ENCODE data around the gene BTN3A1. TPM values are rescaled to one million over a fixed set of nuclear protein-coding genes. Genes with fewer than 3 reads are reported as not detected.

BTN3A1 gene
- total RNA-seq, 1 donor from 2014 or later = 10.9 TPM

DNA sequence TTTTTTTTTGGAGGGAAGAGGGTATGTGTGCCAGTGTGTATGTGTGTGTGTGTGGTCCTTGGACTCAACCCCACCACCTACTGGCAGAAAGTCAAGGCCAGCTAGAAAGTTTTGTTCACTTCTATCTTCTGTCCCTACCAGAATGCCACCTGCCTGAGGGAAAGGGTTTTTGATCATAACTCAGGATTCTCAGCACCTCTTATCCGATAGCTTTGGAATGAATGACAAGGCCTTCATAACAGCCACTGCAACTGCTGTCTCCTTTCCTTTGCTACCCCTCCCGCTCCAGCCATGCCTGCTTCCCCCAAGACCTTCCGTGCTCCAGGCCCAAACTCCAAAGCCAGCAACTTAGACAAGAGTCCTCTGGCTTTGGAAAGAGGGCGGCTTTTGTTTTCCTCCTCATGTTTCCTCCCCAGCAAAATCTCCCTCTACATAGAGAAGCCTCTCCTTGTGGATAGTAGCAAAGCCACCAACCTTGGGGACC lies 18.7 kb downstream of the BTN3A1 start:
- H3K9me3 Mint-ChIP-seq (ENCODE audit: low read depth) = peaks cover 3% of the 10 kb centered on the region
- no peak for DNase-seq (ENCODE audit: low spot score)
- H3K27me3 Mint-ChIP-seq (ENCODE audit: low read depth) = no peaks in the 10 kb centered on the region
- TF ChIP-seq, protein P1, sequence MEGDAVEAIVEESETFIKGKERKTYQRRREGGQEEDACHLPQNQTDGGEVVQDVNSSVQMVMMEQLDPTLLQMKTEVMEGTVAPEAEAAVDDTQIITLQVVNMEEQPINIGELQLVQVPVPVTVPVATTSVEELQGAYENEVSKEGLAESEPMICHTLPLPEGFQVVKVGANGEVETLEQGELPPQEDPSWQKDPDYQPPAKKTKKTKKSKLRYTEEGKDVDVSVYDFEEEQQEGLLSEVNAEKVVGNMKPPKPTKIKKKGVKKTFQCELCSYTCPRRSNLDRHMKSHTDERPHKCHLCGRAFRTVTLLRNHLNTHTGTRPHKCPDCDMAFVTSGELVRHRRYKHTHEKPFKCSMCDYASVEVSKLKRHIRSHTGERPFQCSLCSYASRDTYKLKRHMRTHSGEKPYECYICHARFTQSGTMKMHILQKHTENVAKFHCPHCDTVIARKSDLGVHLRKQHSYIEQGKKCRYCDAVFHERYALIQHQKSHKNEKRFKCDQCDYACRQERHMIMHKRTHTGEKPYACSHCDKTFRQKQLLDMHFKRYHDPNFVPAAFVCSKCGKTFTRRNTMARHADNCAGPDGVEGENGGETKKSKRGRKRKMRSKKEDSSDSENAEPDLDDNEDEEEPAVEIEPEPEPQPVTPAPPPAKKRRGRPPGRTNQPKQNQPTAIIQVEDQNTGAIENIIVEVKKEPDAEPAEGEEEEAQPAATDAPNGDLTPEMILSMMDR (IDR thresholded peaks at IDR 0.05) = peak; percentile 80
- H3K4me3 Mint-ChIP-seq (ENCODE audit: unreplicated experiment) = no peak overlapping the region
- peaks cover 34% of the 10 kb centered on the region for H3K4me1 Mint-ChIP-seq (ENCODE audit: low read depth)
- no peak overlapping the region for H3K27ac Mint-ChIP-seq (ENCODE audit: unreplicated experiment)
- peaks cover 12% of the 10 kb centered on the region for H3K36me3 Mint-ChIP-seq (ENCODE audit: low read depth)

DNA sequence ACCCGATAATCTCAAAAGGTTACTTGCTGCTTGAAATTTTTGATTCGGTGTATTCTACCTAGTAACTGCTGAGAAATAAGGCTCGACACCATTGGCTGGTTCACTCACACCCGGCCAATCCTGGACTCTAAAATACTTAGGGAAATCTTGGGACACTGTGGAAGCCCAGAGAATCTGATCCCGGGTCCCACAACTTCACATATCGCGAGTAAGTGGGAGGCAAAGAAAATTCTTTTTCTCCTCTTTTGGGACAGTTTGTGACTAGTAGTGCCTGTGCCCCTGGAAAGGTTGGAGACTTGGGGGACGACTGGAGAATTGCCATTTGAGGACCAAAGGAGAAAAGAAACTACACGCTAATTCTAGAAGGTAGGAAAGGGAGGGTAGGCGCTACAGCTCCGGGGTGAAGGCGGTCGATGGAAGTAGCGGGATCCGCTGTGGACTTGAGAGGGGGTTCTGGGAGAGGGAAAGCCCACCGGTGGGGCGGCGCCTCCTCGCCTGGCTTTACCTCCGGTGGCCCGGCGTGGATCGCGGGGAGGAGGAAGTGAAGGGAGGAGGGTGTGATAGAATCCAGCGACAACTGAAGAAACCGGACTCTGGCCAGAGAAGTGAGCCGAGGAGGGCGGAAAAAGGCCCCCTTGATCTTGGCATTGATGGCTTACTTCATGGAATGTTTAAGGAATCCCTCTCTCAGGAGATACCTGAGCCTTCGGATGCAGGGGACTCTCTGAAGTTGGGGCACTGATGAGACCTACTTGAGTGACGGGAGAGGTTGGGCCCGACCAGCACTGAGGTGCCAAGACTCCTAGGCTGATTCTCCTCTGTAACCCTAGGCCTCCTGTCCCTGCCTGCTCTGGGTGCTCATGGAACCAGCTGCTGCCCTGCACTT lies 19.4 kb downstream of the BTN3A1 start:
- DNase-seq (ENCODE audit: low spot score) = no peak
- TF ChIP-seq, protein P1 (IDR thresholded peaks at IDR 0.05) = no peak
- Mint-ChIP-seq H3K36me3 (ENCODE audit: low read depth) (peaks cover 18% of the 10 kb centered on the region), H3K4me3 (ENCODE audit: unreplicated experiment) (no peak overlapping the region), H3K4me1 (ENCODE audit: low read depth) (peaks cover 35% of the 10 kb centered on the region), H3K9me3 (ENCODE audit: low read depth) (peaks cover 3% of the 10 kb centered on the region), H3K27me3 (ENCODE audit: low read depth) (no peaks in the 10 kb centered on the region), H3K27ac (ENCODE audit: unreplicated experiment) (no peak overlapping the region)

DNA sequence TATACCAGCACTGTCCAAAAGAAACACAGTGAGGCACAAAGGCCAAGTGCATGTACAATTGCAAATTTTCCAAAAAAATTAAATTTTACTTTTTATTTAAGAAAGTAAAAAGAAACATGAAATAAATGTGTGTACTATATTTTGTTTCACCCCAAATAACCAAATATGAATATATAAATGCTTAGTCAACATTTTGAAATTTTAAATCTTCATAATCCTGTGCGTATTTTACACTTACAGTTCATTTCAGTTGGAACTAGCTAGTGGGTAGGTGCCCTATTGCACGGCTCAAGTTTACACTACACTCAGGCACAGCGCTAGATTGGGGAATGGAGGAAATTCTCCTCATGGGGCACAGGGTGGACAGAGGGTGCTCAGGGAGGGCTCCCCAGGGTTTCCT lies 20.3 kb downstream of the BTN3A1 start:
- peaks cover 3% of the 10 kb centered on the region for H3K9me3 Mint-ChIP-seq (ENCODE audit: low read depth)
- no peaks in the 10 kb centered on the region for H3K27me3 Mint-ChIP-seq (ENCODE audit: low read depth)
- peaks cover 35% of the 10 kb centered on the region for H3K4me1 Mint-ChIP-seq (ENCODE audit: low read depth)
- H3K27ac Mint-ChIP-seq (ENCODE audit: unreplicated experiment) = no peak overlapping the region
- TF ChIP-seq, protein P1 (IDR thresholded peaks at IDR 0.05) = no peak
- no peak for DNase-seq (ENCODE audit: low spot score)
- peaks cover 27% of the 10 kb centered on the region for H3K36me3 Mint-ChIP-seq (ENCODE audit: low read depth)
- no peak overlapping the region for H3K4me3 Mint-ChIP-seq (ENCODE audit: unreplicated experiment)

- Mint-ChIP-seq H3K36me3 (ENCODE audit: low read depth) (peaks cover 47% of the 10 kb centered on the region), H3K4me1 (ENCODE audit: low read depth) (peaks cover 49% of the 10 kb centered on the region), H3K27me3 (ENCODE audit: low read depth) (no peaks in the 10 kb centered on the region), H3K27ac (ENCODE audit: unreplicated experiment) (no peak overlapping the region), H3K9me3 (ENCODE audit: low read depth) (no peaks in the 10 kb centered on the region), H3K4me3 (ENCODE audit: unreplicated experiment) (no peak overlapping the region)
- DNase-seq (ENCODE audit: low spot score) = no peak
- TF ChIP-seq, protein P1 (IDR thresholded peaks at IDR 0.05) = no peak
Measured at GRCh38 chr6:26426691-26427450, 24.8 kb downstream of the BTN3A1 start.

- no peaks in the 10 kb centered on the region for H3K9me3 Mint-ChIP-seq (ENCODE audit: low read depth)
- no peak overlapping the region for H3K4me3 Mint-ChIP-seq (ENCODE audit: unreplicated experiment)
- TF ChIP-seq, protein P1 (IDR thresholded peaks at IDR 0.05) = no peak
- no peak overlapping the region for H3K27ac Mint-ChIP-seq (ENCODE audit: unreplicated experiment)
- DNase-seq (ENCODE audit: low spot score) = no peak
- H3K4me1 Mint-ChIP-seq (ENCODE audit: low read depth) = peaks cover 50% of the 10 kb centered on the region
- peaks cover 47% of the 10 kb centered on the region for H3K36me3 Mint-ChIP-seq (ENCODE audit: low read depth)
- H3K27me3 Mint-ChIP-seq (ENCODE audit: low read depth) = no peaks in the 10 kb centered on the region
Measured at GRCh38 chr6:26427451-26427809, 25.4 kb downstream of the BTN3A1 start.

Data from chondrocyte (in vitro differentiated cells).